Spleen (tissue), 11 donors: ENCODE measurements around the gene MFAP5. TPM values are rescaled to one million over a fixed set of nuclear protein-coding genes. Genes with fewer than 3 reads are reported as not detected.

Source experiments
- DNase-seq: peaks from one replicate; pipeline ENCODE4 v3.0.0-alpha.2; 2020
- H3K27ac ChIP-seq, 8 donors: fragments of 200-600 bp; sonication (generic) in 7 of 8; 1 replicate in 4 of 8; 2 replicates in 4 of 8; pipeline versions ENCODE4 v1.5.0 to v1.8.0; 2016 to 2021; ENCODE audit warnings: inconsistent platforms in 4 of 8, mild to moderate bottlenecking in 4 of 8, moderate library complexity in 1 of 8
- H3K27me3 ChIP-seq, 7 donors: fragments of 200-600 bp; sonication (generic) in 6 of 7; replicated peaks in 1 of 7; 1 replicate in 4 of 7; 2 replicates in 3 of 7; pipeline versions ENCODE4 v1.5.0 to v1.8.0; 2016 to 2021; ENCODE audit warnings: inconsistent platforms in 3 of 7, mild to moderate bottlenecking in 1 of 7
- H3K36me3 ChIP-seq, 6 donors: fragments of 200-600 bp; sonication (generic) in 5 of 6; 1 replicate in 4 of 6; 2 replicates in 2 of 6; pipeline versions ENCODE4 v1.5.0 to v1.8.0; 2016 to 2021; ENCODE audit warnings: inconsistent platforms in 2 of 6
- H3K4me1 ChIP-seq, 6 donors: fragments of 200-600 bp; sonication (generic) in 5 of 6; 1 replicate in 3 of 6; 2 replicates in 3 of 6; pipeline versions ENCODE4 v1.5.0 to v1.8.0; 2016 to 2021; ENCODE audit warnings: inconsistent platforms in 3 of 6
- H3K4me3 ChIP-seq, 8 donors: fragments of 200-600 bp; sonication (generic) in 7 of 8; 1 replicate in 4 of 8; 2 replicates in 4 of 8; pipeline versions ENCODE4 v1.5.0 to v1.8.0; 2016 to 2021; ENCODE audit warnings: inconsistent platforms in 4 of 8, mild to moderate bottlenecking in 4 of 8, moderate library complexity in 2 of 8
- H3K9me3 ChIP-seq, 8 donors: fragments of 200-600 bp; sonication (generic) in 7 of 8; 1 replicate in 4 of 8; 2 replicates in 4 of 8; pipeline versions ENCODE4 v1.5.0 to v1.8.0; 2016 to 2021; ENCODE audit warnings: inconsistent platforms in 4 of 8
- POLR2A ChIP-seq, 3 donors: fragments of 450-650 bp; IDR thresholded peaks; one replicate each; pipeline ENCODE4 v1.5.1; 2017; ENCODE audit warnings: antibody characterized with exemption in 3 of 3, mild to moderate bottlenecking in 1 of 3
- POLR2AphosphoS5 ChIP-seq, 3 donors: sonication (generic); formaldehyde crosslinking; IDR thresholded peaks; one replicate each; pipeline ENCODE4 v1.5.1; 2017; ENCODE audit warnings: antibody characterized with exemption in 3 of 3
- WGBS, 5 donors: extraction: QIAGEN DNeasy Blood & Tissue Kit in 3 of 5; methylation state at CpG; one replicate each; pipeline versions ENCODE4 v1.1.5 to v1.1.7; 2013 to 2018; 5-methylcytosine and 5-hydroxymethylcytosine counted together
- intact Hi-C: fragments of 100-400 bp; cut with DNase I; formaldehyde crosslinking; loops from one replicate; pipeline ENCODE4 v1.15.0; 2023; ENCODE audit warnings: low total_unique reads
- polyA plus RNA-seq, 3 donors: library from polyadenylated mRNA; stranded (reverse); fragments of 200-250 nt; gene quantifications; one replicate each; pipeline ENCODE4 v1.2.1, GENCODE V29; 2013
- total RNA-seq, 7 donors: library from RNA; depleted of rRNA in 3 of 7; stranded (reverse); fragments of >200 nt in 3 of 7; fragmentation: NEBNext Ultra II Directional in 4 of 7; extraction: Animal tissue kit (Norgen Biotek cat#: 25700) in 4 of 7; gene quantifications; one replicate each; pipeline versions ENCODE4 v1.1.0 to v1.2.1, GENCODE V29; 2016 to 2021
- TF ChIP-seq, protein P1 (sequence below), 11 experiments: fragments of 200-600 bp in 7 of 11; fragments of 450-650 bp in 4 of 11; sonication (generic) in 4 of 11; IDR thresholded peaks in 8 of 11; conservative IDR thresholded peaks in 3 of 11; 1 replicate in 7 of 11; 2 replicates in 4 of 11; pipeline versions ENCODE4 v1.4.0 to v1.8.0; 2016 to 2021; ENCODE audit warnings: antibody characterized with exemption in 11 of 11, inconsistent platforms in 4 of 11, mild to moderate bottlenecking in 1 of 11
- donor health status: healthy with polysubstance abuse.
- donor health status: DM: no; HTN: no; CAD: no; lungs with moderate emphysema.
- donor health status: DM: no; HTN: no; CAD: no.
- donor health status: Bipolar disorder and iron deficiency.
- donor health status: healthy.
- donor health status: DM: no; HTN: no; CAD: no.
- donor health status: DM: yes; HTN: yes; CAD: no.

The MFAP5 gene
- total and polyA plus RNA-seq, 10 donors: 0.57 to 14.3 (median 3.3) TPM

DNA sequence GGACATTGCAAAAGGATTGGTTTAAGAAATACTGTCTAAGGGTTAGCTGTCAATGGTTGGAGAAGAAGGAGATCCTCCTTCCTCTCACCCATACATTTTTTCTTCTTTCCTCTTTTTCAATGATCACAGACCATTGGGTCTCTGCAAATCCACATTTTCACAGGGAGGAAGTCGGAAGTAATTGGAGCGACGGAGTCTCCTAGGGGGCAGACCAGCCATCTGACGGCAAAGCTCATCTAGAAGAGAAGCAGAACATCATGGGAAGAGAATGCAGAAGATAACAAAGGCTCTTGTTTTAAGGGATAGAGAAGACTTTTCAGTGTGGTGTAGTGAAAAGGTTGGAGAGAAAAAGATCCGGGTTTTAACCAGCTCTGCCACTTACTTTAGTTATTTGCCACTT lies 14.7 kb downstream of the MFAP5 start:
- TF ChIP-seq, protein P1, sequence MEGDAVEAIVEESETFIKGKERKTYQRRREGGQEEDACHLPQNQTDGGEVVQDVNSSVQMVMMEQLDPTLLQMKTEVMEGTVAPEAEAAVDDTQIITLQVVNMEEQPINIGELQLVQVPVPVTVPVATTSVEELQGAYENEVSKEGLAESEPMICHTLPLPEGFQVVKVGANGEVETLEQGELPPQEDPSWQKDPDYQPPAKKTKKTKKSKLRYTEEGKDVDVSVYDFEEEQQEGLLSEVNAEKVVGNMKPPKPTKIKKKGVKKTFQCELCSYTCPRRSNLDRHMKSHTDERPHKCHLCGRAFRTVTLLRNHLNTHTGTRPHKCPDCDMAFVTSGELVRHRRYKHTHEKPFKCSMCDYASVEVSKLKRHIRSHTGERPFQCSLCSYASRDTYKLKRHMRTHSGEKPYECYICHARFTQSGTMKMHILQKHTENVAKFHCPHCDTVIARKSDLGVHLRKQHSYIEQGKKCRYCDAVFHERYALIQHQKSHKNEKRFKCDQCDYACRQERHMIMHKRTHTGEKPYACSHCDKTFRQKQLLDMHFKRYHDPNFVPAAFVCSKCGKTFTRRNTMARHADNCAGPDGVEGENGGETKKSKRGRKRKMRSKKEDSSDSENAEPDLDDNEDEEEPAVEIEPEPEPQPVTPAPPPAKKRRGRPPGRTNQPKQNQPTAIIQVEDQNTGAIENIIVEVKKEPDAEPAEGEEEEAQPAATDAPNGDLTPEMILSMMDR (IDR thresholded peaks at IDR 0.05 in 8 of 11, conservative IDR thresholded peaks at IDR 0.05 in 3 of 11): no peak
- no peak for TF ChIP-seq POLR2AphosphoS5 (IDR thresholded peaks at IDR 0.05)
- TF ChIP-seq POLR2A (IDR thresholded peaks at IDR 0.05): no peak
- H3K4me3 ChIP-seq: no peak overlapping the region
- intact Hi-C loops: no loop called here
- H3K9me3 ChIP-seq: no peaks in the 10 kb centered on the region
- H3K27me3 ChIP-seq: no peaks in the 10 kb centered on the region
- DNase-seq: no peak
- H3K36me3 ChIP-seq: no peaks in the 10 kb centered on the region
- no peak overlapping the region for H3K27ac ChIP-seq
- H3K4me1 ChIP-seq: peaks cover 0 to 28% (median 7%) of the 10 kb centered on the region in 6 donors
- WGBS, 5 donors: 82 to 95% (median 86%) methylated on average over 5 of the region's 5 CpGs

DNA sequence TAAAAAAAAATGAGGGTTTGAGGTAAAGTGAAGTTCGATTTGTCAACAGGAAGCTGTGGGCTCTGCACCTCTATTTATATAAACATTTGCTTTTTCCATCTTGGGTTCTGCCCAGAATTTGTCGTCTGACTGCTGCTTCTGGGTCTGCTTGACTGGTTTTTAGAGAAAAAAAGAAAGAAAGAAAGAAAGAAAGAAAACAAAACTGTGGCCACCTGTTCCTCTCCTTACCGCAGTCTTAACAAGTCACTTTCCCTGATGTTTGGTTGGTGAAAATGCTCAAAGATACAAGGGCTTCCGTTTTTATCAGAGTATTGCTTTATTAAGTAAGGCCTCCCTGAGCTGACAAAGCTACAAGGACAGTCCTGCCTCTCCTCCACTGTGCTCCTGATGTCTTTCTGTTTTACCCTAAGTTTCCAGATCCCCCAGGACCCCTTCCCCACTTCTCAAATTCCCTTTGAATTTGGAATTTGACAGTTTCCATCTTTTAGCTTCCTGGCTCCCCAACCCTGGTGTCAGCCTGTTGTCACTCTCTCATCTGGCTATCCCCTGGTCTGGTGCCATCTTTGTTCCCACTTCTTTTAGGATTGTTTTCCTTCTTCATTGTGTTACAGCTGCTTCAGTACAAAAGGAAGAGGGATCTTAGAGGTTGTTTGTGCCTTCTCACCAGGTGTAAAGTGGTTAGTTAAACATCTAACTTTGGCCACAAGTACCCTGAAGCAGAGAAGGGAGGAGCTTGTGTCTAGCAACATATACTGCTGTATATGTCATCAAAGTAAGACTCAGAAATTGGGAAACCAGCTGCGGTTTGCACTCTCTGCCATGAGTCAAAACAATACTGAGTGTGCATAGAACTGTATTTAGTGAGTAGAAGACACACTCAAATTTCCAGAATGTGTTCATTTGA lies 18.0 kb downstream of the MFAP5 start:
- TF ChIP-seq POLR2A (IDR thresholded peaks at IDR 0.05): no peak
- TF ChIP-seq POLR2AphosphoS5 (IDR thresholded peaks at IDR 0.05): no peak
- TF ChIP-seq, protein P1 (IDR thresholded peaks at IDR 0.05 in 8 of 11, conservative IDR thresholded peaks at IDR 0.05 in 3 of 11): no peak
- intact Hi-C loops: no loop called here
- Histone ChIP-seq H3K4me1 (peaks cover 0 to 28% (median 7%) of the 10 kb centered on the region in 6 donors), H3K9me3 (peaks cover 0 to 4% (median 0%) of the 10 kb centered on the region in 8 donors), H3K27ac (peak overlapping the region; percentile 30 to 78 (median 56)), H3K27me3 (no peaks in the 10 kb centered on the region), H3K4me3 (no peak overlapping the region), H3K36me3 (no peaks in the 10 kb centered on the region)
- DNase-seq: no peak
- WGBS, 5 donors: 36 to 49% (median 44%) methylated on average over 5 of the region's 5 CpGs

DNA sequence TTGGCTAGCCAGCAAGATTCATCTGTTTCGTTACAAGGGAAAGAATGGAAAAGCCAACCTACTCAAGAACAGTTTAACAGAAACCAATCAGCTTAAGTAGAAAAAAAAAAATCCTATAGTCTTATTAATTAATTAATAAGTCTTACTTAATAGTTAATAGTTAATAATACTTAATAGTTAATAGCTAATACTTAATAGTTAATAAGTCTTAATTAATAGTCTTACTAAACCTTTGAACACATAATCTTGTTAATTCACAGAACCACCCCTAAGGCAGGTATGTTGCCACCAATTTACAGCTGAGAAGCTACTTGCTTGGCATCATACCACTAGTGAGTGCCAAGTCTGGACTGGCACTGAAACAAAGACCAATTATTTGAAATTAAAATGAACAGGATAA lies 19.9 kb downstream of the MFAP5 start:
- Histone ChIP-seq H3K27me3 (no peaks in the 10 kb centered on the region), H3K9me3 (peaks cover 0 to 4% (median 0%) of the 10 kb centered on the region in 8 donors), H3K36me3 (no peaks in the 10 kb centered on the region), H3K27ac (no peak overlapping the region), H3K4me3 (no peak overlapping the region), H3K4me1 (peaks cover 0 to 23% (median 7%) of the 10 kb centered on the region in 6 donors)
- intact Hi-C loops: no loop called here
- WGBS, 5 donors: 88 to 97% (median 95%) methylated on average over 1 of the region's 1 CpG
- no peak for DNase-seq
- TF ChIP-seq, protein P1 (IDR thresholded peaks at IDR 0.05 in 8 of 11, conservative IDR thresholded peaks at IDR 0.05 in 3 of 11): no peak
- no peak for TF ChIP-seq POLR2A (IDR thresholded peaks at IDR 0.05)
- TF ChIP-seq POLR2AphosphoS5 (IDR thresholded peaks at IDR 0.05): no peak

DNA sequence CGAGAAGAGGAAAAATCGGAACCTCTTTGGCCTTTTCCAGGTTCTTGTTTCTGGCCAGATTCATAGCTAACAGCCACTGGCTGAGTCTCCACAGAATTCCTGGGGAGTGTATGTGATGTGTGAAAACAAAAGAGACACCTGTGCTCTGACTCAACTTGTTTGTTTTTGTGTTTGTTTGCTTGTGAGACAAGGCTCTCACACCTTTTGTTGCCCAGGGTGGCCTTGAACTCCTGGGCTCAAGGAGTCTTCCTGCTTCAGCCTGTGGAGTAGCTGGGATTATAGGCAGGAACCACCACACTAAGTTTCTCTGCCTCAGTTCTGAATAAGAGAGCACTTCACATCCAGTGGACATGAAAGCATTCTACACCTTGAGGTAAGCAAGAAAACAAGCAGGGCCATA lies 22.7 kb downstream of the MFAP5 start:
- H3K27me3 ChIP-seq: no peaks in the 10 kb centered on the region
- WGBS, 5 donors: 87 to 98% (median 92%) methylated on average over 2 of the region's 2 CpGs
- intact Hi-C loops: no loop called here
- TF ChIP-seq POLR2A (IDR thresholded peaks at IDR 0.05) (no peak), POLR2AphosphoS5 (IDR thresholded peaks at IDR 0.05) (no peak)
- TF ChIP-seq, protein P1 (IDR thresholded peaks at IDR 0.05 in 8 of 11, conservative IDR thresholded peaks at IDR 0.05 in 3 of 11): no peak
- H3K9me3 ChIP-seq: peaks cover 0 to 4% (median 0%) of the 10 kb centered on the region in 8 donors
- no peak overlapping the region for H3K27ac ChIP-seq
- H3K36me3 ChIP-seq: no peaks in the 10 kb centered on the region
- no peak overlapping the region for H3K4me3 ChIP-seq
- DNase-seq: no peak
- H3K4me1 ChIP-seq: peaks cover 0 to 11% (median 3%) of the 10 kb centered on the region in 6 donors
